ENCODE measurements around the gene CRIP2.

Gene CRIP2

GRCh38 chr14:105500726-105501101 lies 26.1 kb downstream of the CRIP2 start:
- DNase-seq, result no peak

GRCh38 chr14:105501504-105502291 lies 27.1 kb downstream of the CRIP2 start:
- no peak for DNase-seq

- no peak for DNase-seq
These were observed 28.1 kb downstream of the CRIP2 start for GRCh38 chr14:105502446-105503295.

GRCh38 chr14:105503296-105503640 lies 28.6 kb downstream of the CRIP2 start:
- DNase-seq, result no peak

GRCh38 chr14:105503935-105504692 lies 29.5 kb downstream of the CRIP2 start:
- no peak for DNase-seq

GRCh38 chr14:105505101-105505500 lies 30.5 kb downstream of the CRIP2 start:
- DNase-seq, result no peak

- no peak for DNase-seq
These were observed 32.6 kb downstream of the CRIP2 start for GRCh38 chr14:105507247-105507646.

GRCh38 chr14:105508069-105508468 lies 33.4 kb downstream of the CRIP2 start:
- no peak for DNase-seq

GRCh38 chr14:105508601-105509000 lies 34.0 kb downstream of the CRIP2 start:
- DNase-seq, result no peak

GRCh38 chr14:105517096-105517495 lies 42.5 kb downstream of the CRIP2 start:
- no peak for DNase-seq

GRCh38 chr14:105519946-105520698 lies 45.5 kb downstream of the CRIP2 start:
- no peak for DNase-seq

- DNase-seq, result no peak
These were observed 50.7 kb downstream of the CRIP2 start for GRCh38 chr14:105525326-105525725.

GRCh38 chr14:105525861-105526775 lies 51.5 kb downstream of the CRIP2 start, which contains the start of gene TMEM121:
TMEM121 (plus strand) TSS chr14:105526583; CDS start chr14:105528835, 2,252 bp downstream.
- peak; percentile 59 for DNase-seq

- DNase-seq, result peak; percentile 56
These were observed 52.3 kb downstream of the CRIP2 start for GRCh38 chr14:105526776-105527380.

GRCh38 chr14:105527381-105527825 lies 52.8 kb downstream of the CRIP2 start:
- no peak for DNase-seq

- DNase-seq, result peak; percentile 91
These were observed 53.4 kb downstream of the CRIP2 start for GRCh38 chr14:105527826-105528585.

GRCh38 chr14:105528586-105529318 lies 54.1 kb downstream of the CRIP2 start:
- peak; percentile 64 for DNase-seq

GRCh38 chr14:105529319-105529568 lies 54.6 kb downstream of the CRIP2 start:
- DNase-seq, result no peak

All from eye (tissue), 1 donor.